Tibial nerve (tissue), 4 donors: ENCODE results near the gene ASH1L. TPM values are rescaled to one million over a fixed set of nuclear protein-coding genes. Genes with fewer than 3 reads are reported as not detected.

Experiments used
- DNase-seq, 2 donors: peaks; one replicate each; pipeline ENCODE4 v3.0.0-alpha.2; 2019; ENCODE audit warnings: low spot score in 2 of 2
- H3K27ac ChIP-seq, 4 donors: fragments of 200-600 bp; sonication (generic) in 3 of 4; one replicate each; pipeline ENCODE4 v1.5.1; 2017 to 2019; ENCODE audit warnings: mild to moderate bottlenecking in 1 of 4
- H3K27me3 ChIP-seq, 2 donors: fragments of 200-600 bp; sonication (generic) in 1 of 2; one replicate each; pipeline versions ENCODE4 v1.5.1 to v1.6.0; 2017 to 2019
- H3K36me3 ChIP-seq, 3 donors: fragments of 200-600 bp; sonication (generic); one replicate each; pipeline ENCODE4 v1.5.1; 2018 to 2019
- H3K4me1 ChIP-seq, 4 donors: fragments of 200-600 bp; sonication (generic) in 3 of 4; one replicate each; pipeline ENCODE4 v1.5.1; 2017 to 2019
- H3K4me3 ChIP-seq, 4 donors: fragments of 200-600 bp; sonication (generic) in 3 of 4; one replicate each; pipeline ENCODE4 v1.5.1; 2017 to 2019; ENCODE audit warnings: mild to moderate bottlenecking in 1 of 4, moderate library complexity in 1 of 4
- H3K9me3 ChIP-seq, 4 donors: fragments of 200-600 bp; sonication (generic) in 3 of 4; one replicate each; pipeline ENCODE4 v1.5.1; 2017 to 2019
- EP300 ChIP-seq, 2 donors: sonication (generic); formaldehyde crosslinking; IDR thresholded peaks; one replicate each; pipeline ENCODE4 v1.6.1; 2017; ENCODE audit warnings: antibody characterized with exemption in 2 of 2, mild to moderate bottlenecking in 1 of 2
- POLR2A ChIP-seq, 2 donors: fragments of 450-650 bp; IDR thresholded peaks; one replicate each; pipeline ENCODE4 v1.6.1; 2017; ENCODE audit warnings: antibody characterized with exemption in 2 of 2, mild to moderate bottlenecking in 2 of 2, moderate library complexity in 2 of 2
- WGBS, 2 donors: methylation state at CpG; one replicate each; pipeline ENCODE4 v1.1.5; 2018; 5-methylcytosine and 5-hydroxymethylcytosine counted together
- total RNA-seq, 4 donors: library from RNA; depleted of rRNA; stranded (reverse); fragments of >200 nt; gene quantifications; one replicate each; pipeline ENCODE4 v1.1.0, GENCODE V29; 2016
- TF ChIP-seq, protein P1 (sequence below), 5 experiments: fragments of 200-600 bp in 3 of 5; fragments of 450-650 bp in 2 of 5; sonication (generic) in 3 of 5; IDR thresholded peaks; one replicate each; pipeline ENCODE4 v1.5.1; 2016 to 2019; ENCODE audit warnings: antibody characterized with exemption in 5 of 5, mild to moderate bottlenecking in 3 of 5, moderate library complexity in 2 of 5

The ASH1L gene
- total RNA-seq, 4 donors from 2014 or later = 73.7 to 99.6 (median 85.9) TPM

DNA sequence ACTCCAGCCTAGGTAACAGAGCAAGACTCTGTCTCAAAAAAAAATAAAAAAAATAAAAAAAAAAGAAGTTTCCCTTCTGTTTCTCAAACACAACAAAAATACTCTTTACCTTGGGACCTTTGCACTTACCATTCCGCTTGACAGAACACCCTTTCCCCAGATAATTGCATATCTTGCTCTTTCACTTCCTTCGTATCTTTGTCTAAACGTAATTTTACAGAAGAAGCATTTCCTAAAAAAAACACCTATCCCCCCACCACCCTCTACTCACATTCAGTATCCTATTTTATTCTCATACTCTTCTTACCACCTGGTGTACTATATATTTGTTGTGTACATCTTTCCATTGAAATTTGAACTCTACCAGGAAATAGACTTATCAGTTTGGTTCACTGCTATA, 32.7 kb downstream of the ASH1L start:
- Histone ChIP-seq H3K27me3 (no peaks in the 10 kb centered on the region), H3K4me1 (peaks cover 0 to 56% (median 12%) of the 10 kb centered on the region in 4 donors), H3K9me3 (no peaks in the 10 kb centered on the region), H3K27ac (no peak overlapping the region), H3K4me3 (no peak overlapping the region), H3K36me3 (no peaks in the 10 kb centered on the region)
- DNase-seq = no peak
- TF ChIP-seq, protein P1, sequence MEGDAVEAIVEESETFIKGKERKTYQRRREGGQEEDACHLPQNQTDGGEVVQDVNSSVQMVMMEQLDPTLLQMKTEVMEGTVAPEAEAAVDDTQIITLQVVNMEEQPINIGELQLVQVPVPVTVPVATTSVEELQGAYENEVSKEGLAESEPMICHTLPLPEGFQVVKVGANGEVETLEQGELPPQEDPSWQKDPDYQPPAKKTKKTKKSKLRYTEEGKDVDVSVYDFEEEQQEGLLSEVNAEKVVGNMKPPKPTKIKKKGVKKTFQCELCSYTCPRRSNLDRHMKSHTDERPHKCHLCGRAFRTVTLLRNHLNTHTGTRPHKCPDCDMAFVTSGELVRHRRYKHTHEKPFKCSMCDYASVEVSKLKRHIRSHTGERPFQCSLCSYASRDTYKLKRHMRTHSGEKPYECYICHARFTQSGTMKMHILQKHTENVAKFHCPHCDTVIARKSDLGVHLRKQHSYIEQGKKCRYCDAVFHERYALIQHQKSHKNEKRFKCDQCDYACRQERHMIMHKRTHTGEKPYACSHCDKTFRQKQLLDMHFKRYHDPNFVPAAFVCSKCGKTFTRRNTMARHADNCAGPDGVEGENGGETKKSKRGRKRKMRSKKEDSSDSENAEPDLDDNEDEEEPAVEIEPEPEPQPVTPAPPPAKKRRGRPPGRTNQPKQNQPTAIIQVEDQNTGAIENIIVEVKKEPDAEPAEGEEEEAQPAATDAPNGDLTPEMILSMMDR (IDR thresholded peaks at IDR 0.05) = no peak
- TF ChIP-seq POLR2A (IDR thresholded peaks at IDR 0.05) (no peak), EP300 (IDR thresholded peaks at IDR 0.05) (no peak)
- WGBS, 2 donors = 85 to 87% methylated on average over 3 of the region's 3 CpGs

DNA sequence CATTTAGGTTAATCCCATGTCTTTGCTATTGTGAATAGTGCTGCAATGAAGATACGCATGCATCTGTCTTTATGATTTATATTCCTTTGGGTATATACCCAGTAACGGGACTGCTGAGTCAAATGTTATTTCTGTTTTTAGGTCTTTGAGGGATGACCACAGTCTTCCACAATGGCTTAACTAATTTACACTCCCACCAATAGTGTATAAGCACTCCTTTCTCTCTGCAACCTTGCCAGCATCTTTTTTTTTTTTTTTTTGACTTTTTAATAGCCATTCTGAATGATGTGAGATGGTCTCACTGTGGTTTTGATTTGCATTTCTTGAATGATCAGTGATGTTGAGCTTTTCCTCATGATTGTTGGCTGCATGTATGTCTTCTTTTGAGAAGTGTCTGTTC, 33.5 kb downstream of the ASH1L start:
- H3K4me3 ChIP-seq = no peak overlapping the region

DNA sequence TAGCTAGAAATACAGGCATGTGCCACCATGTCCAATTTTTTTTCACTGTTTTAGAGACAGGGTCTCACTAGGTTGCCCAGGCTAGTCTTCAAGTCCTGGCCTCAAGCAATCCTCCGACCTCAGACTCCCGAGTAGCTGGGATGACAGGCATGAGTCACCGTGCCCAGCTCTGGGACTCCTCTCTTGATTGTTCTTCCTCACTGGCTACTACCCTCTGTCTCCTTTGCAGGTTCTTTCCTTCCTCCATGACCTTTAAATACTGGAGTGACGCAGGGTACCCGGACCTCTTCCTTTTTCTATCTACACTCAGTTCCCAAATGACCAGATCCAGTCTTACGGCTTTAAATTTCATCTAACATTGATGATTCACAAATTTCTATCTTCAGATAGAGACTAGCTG, 34.9 kb downstream of the ASH1L start:
- no peak for TF ChIP-seq POLR2A (IDR thresholded peaks at IDR 0.05)
- TF ChIP-seq, protein P1 (IDR thresholded peaks at IDR 0.05) = no peak
- no peak for TF ChIP-seq EP300 (IDR thresholded peaks at IDR 0.05)
- Histone ChIP-seq H3K36me3 (no peaks in the 10 kb centered on the region), H3K27ac (no peak overlapping the region), H3K9me3 (no peaks in the 10 kb centered on the region), H3K4me1 (peaks cover 0 to 68% (median 12%) of the 10 kb centered on the region in 4 donors), H3K27me3 (no peaks in the 10 kb centered on the region), H3K4me3 (no peak overlapping the region)
- 80 to 83% methylated on average over 6 of the region's 6 CpGs for WGBS, 2 donors
- DNase-seq = no peak

More for the DNA sequence above, 33.5 kb downstream of the ASH1L start:
- WGBS, 2 donors = 75 to 76% methylated on average over 2 of the region's 2 CpGs
- TF ChIP-seq EP300 (IDR thresholded peaks at IDR 0.05) (no peak), POLR2A (IDR thresholded peaks at IDR 0.05) (no peak)
- TF ChIP-seq, protein P1 (IDR thresholded peaks at IDR 0.05) = no peak
- Histone ChIP-seq H3K36me3 (no peaks in the 10 kb centered on the region), H3K4me1 (peaks cover 0 to 56% (median 12%) of the 10 kb centered on the region in 4 donors), H3K9me3 (no peaks in the 10 kb centered on the region), H3K27me3 (no peaks in the 10 kb centered on the region), H3K27ac (no peak overlapping the region)
- no peak for DNase-seq

DNA sequence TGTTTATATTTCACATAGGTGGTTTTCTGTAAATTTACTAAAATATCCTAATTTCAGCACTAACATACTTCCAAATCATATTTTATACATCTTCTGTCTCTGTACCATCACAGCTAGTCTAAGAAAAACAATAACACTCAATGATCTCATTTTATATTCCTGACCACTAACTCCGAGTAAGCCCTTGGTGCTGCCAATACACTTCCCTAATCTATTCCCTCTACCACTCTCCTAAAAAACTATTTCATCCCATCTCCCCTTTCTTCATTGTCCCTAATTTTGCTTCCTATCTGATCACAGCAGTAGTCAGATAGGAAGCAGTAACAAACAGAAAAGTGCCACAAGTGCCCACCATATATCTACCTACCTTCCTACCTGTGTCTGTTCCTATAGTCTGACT, 36.2 kb downstream of the ASH1L start:
- no peak for DNase-seq
- Histone ChIP-seq H3K4me1 (peaks cover 0 to 63% (median 6%) of the 10 kb centered on the region in 4 donors), H3K27ac (no peak overlapping the region), H3K27me3 (no peaks in the 10 kb centered on the region), H3K4me3 (no peak overlapping the region), H3K9me3 (no peaks in the 10 kb centered on the region), H3K36me3 (no peaks in the 10 kb centered on the region)
- WGBS, 2 donors = 61 to 65% methylated on average over 1 of the region's 1 CpG
- TF ChIP-seq, protein P1 (IDR thresholded peaks at IDR 0.05) = no peak
- TF ChIP-seq POLR2A (IDR thresholded peaks at IDR 0.05) (no peak), EP300 (IDR thresholded peaks at IDR 0.05) (no peak)

DNA sequence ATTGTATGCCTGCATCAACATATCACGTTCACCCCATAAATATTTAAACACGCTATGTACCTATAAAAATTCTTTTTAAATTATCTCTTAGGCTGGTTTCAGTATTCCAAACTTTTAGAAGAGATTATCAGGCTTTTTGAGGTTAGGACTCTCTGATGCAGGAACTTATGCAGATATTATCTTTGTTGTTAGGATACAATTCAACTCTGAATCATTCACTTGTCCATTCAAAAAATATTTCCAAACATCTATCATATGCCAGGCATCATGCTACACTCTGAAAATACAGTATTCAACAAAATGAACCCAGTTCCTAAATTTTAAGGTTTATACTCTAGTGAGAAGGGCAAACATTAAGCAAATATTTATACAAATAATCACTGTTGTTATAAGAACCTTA, 40.5 kb downstream of the ASH1L start:
- no peak overlapping the region for H3K27ac ChIP-seq
- TF ChIP-seq POLR2A (IDR thresholded peaks at IDR 0.05) (no peak), EP300 (IDR thresholded peaks at IDR 0.05) (no peak)
- TF ChIP-seq, protein P1 (IDR thresholded peaks at IDR 0.05) = no peak
- no peaks in the 10 kb centered on the region for H3K27me3 ChIP-seq
- 91 to 98% methylated on average over 2 of the region's 2 CpGs for WGBS, 2 donors
- peaks cover 0 to 21% (median 0%) of the 10 kb centered on the region in 3 donors for H3K36me3 ChIP-seq
- H3K9me3 ChIP-seq = no peaks in the 10 kb centered on the region
- H3K4me3 ChIP-seq = no peak overlapping the region
- peaks cover 0 to 39% (median 0%) of the 10 kb centered on the region in 4 donors for H3K4me1 ChIP-seq
- DNase-seq = no peak
